ENCODE results near the gene CPO.

DNA sequence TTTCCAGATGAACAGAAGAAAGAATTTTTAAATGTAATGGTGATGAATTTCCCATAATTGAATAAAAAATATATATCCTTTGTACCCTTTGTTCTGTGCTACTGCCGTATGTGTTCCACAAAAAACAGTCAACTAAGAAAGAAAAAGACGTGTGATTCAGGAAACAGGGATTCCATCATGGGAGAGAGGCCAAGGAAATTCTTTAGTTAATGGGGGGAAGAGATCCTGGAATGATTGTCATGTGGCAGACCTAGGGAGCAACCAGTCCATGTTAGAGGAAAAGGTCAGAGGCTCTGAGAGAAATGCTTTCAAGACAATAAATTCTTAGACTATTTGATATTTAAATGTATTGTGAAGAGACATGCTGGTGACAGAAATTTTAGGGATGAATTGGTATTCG, 76.6 kb downstream of the CPO start:
- TF ChIP-seq POLR2A (IDR thresholded peaks at IDR 0.05; ENCODE audit: low read length): no peak
- no peak for TF ChIP-seq GATA1 (IDR thresholded peaks at IDR 0.05; ENCODE audit: low read depth, low read length)
